Panc1 (cell line): ENCODE data around the gene DDAH2. TPM values are rescaled to one million over a fixed set of nuclear protein-coding genes. Genes with fewer than 3 reads are reported as not detected.

Experiments used
- ATAC-seq: fragments of 200-7000 bp; cut with Tn5 transposase; 2 replicates; pipeline ENCODE4 v1.9.1; 2020; ENCODE audit warnings: mild to moderate bottlenecking, moderate library complexity
- BruUV-seq: library from RNA; stranded (reverse); fragments of 400-500 nt; replicated peaks from 2 replicates; lab custom pipeline; 2021; lab: Mats Ljungman, UMichigan
- CTCF ChIA-PET: fragments of 300-600 bp; sonication (Branson Sonifier 250); formaldehyde crosslinking; loops from one replicate; lab custom pipeline; 2022; ENCODE audit warnings: antibody characterized with exemption; lab: Charles Lee
- POLR2A ChIA-PET: fragments of 300-600 bp; sonication (Branson Sonifier 250); formaldehyde crosslinking; loops from one replicate; lab custom pipeline; 2022; ENCODE audit warnings: antibody characterized with exemption; lab: Charles Lee
- DNase-seq: peaks from one replicate; pipeline ENCODE4 v3.0.0-alpha.2; 2010; ENCODE audit warnings: low read depth, low spot score
- H3K27ac ChIP-seq: 2 replicates; pipeline ENCODE4 v1.5.1; 2011; ENCODE audit warnings: mild to moderate bottlenecking, low read length, inconsistent platforms
- H3K27me3 ChIP-seq: fragments of 200-500 bp; sonication (Bioruptor generic); 2 replicates; pipeline ENCODE4 v1.6.0; 2014; ENCODE audit warnings: low read length, inconsistent platforms; ENCODE audit not compliant: control insufficient read depth, insufficient read depth
- H3K36me3 ChIP-seq: fragments of 200-500 bp; sonication (Bioruptor generic); 2 replicates; pipeline ENCODE4 v1.5.1; 2014; ENCODE audit warnings: inconsistent platforms, mild to moderate bottlenecking, low read length, moderate library complexity; ENCODE audit not compliant: control insufficient read depth, insufficient read depth
- H3K4me1 ChIP-seq: 2 replicates; pipeline ENCODE4 v1.5.1; 2011; ENCODE audit warnings: inconsistent platforms, mild to moderate bottlenecking, low read length, moderate library complexity; ENCODE audit not compliant: control insufficient read depth, insufficient read depth
- H3K4me3 ChIP-seq, 2 experiments: 2 replicates each; pipeline ENCODE4 v1.5.1; 2011 to 2012; ENCODE audit warnings: low read depth in 2 of 2, low read length in 2 of 2, mild to moderate bottlenecking in 2 of 2, inconsistent platforms in 1 of 2, moderate library complexity in 1 of 2
- H3K9me3 ChIP-seq: fragments of 200-500 bp; sonication (Bioruptor generic); 2 replicates; pipeline ENCODE4 v1.5.1; 2014; ENCODE audit warnings: low read depth, mild to moderate bottlenecking, inconsistent platforms, low read length, moderate library complexity; ENCODE audit not compliant: control insufficient read depth, insufficient read depth
- CTCF ChIP-seq: fragments of 450-650 bp; IDR thresholded peaks from 2 replicates; pipeline ENCODE4 v1.5.1; 2017; ENCODE audit warnings: mild to moderate bottlenecking
- POLR2AphosphoS5 ChIP-seq: IDR thresholded peaks from 2 replicates; pipeline ENCODE4 v1.6.1; 2012; ENCODE audit warnings: mild to moderate bottlenecking, low read depth, low read length, moderate library complexity
- REST ChIP-seq, 2 experiments: IDR thresholded peaks; 2 replicates each; pipeline ENCODE4 v1.6.1; 2011 to 2012; ENCODE audit warnings: low read depth in 2 of 2, control low read depth in 1 of 2, low read length in 1 of 2, mild to moderate bottlenecking in 1 of 2, moderate library complexity in 1 of 2; ENCODE audit not compliant: insufficient read depth in 1 of 2
- SIN3A ChIP-seq: IDR thresholded peaks from 2 replicates; pipeline ENCODE4 v1.6.1; 2012; ENCODE audit warnings: low read depth, mild to moderate bottlenecking, low read length, moderate library complexity, borderline replicate concordance; ENCODE audit not compliant: insufficient read depth
- TCF7L2 ChIP-seq: IDR thresholded peaks from 2 replicates; pipeline ENCODE4 v1.6.1; 2011; ENCODE audit warnings: mild to moderate bottlenecking, low read depth, low read length, inconsistent platforms
- in situ Hi-C: cut with HindIII; loops from 2 replicates; pipeline ENCODE4 v1.10.0; 2016; ENCODE audit warnings: low sequenced_read_pairs, low pct_unique_long_range_greater_than_20kb
- intact Hi-C: fragments of 100-400 bp; cut with micrococcal nuclease; formaldehyde crosslinking; loops from one replicate; pipeline ENCODE4 v1.10.0; 2022; ENCODE audit not compliant: unreplicated experiment
- total RNA-seq: library from RNA; stranded (reverse); gene quantifications from one replicate; pipeline ENCODE4 v1.2.1, GENCODE V29; 2021; ENCODE audit not compliant: unreplicated experiment

The DDAH2 gene
- total RNA-seq, 1 experiment from 2014 or later: 104 TPM

- ATAC-seq (no peak), DNase-seq (no peak)
- H3K27ac ChIP-seq: no peak overlapping the region
- H3K4me1 ChIP-seq: no peaks in the 10 kb centered on the region
- in situ Hi-C loops: no loop called here
- H3K27me3 ChIP-seq: no peaks in the 10 kb centered on the region
- no peaks in the 10 kb centered on the region for H3K9me3 ChIP-seq
- POLR2A ChIA-PET: interaction anchor here (0.7 kb wide), 2 partner anchors 21 to 45 kb away, joined by 3 to 9 read pairs; no protein-coding TSS in a partner anchor
- intact Hi-C loops: no loop called here
- CTCF ChIA-PET: interaction anchor here (0.6 kb wide), 1 partner anchor 12 kb away, joined by 3 read pairs; no protein-coding TSS in a partner anchor
- peaks cover 4% of the 10 kb centered on the region; the same call in 1 of the 2 replicates for H3K36me3 ChIP-seq
- H3K4me3 ChIP-seq: no peak overlapping the region
- BruUV-seq: no TSS peak
- TF ChIP-seq POLR2AphosphoS5 (no peak), REST (IDR thresholded peaks at IDR 0.05; ENCODE audit: insufficient read depth in 1 of 2, low read depth in 2 of 2, low read length in 1 of 2) (no peak), CTCF (no peak)
Observed at GRCh38 chr6:31693535-31693934, 35.6 kb downstream of the DDAH2 start.

- in situ Hi-C loops (no loop called here), intact Hi-C loops (no loop called here)
- no TSS peak for BruUV-seq
- H3K36me3 ChIP-seq: peaks cover 6% of the 10 kb centered on the region; the same call in 1 of the 2 replicates
- ATAC-seq (no peak), DNase-seq (no peak)
- H3K27ac ChIP-seq: no peak overlapping the region
- no peaks in the 10 kb centered on the region for H3K27me3 ChIP-seq
- no peaks in the 10 kb centered on the region for H3K9me3 ChIP-seq
- H3K4me1 ChIP-seq: no peaks in the 10 kb centered on the region
- CTCF ChIA-PET: no interaction called here
- H3K4me3 ChIP-seq: no peak overlapping the region
- TF ChIP-seq POLR2AphosphoS5 (no peak), SIN3A (no peak), TCF7L2 (no peak), REST (IDR thresholded peaks at IDR 0.05; ENCODE audit: insufficient read depth in 1 of 2, low read depth in 2 of 2, low read length in 1 of 2) (no peak), CTCF (no peak)
- POLR2A ChIA-PET: interaction anchor here (0.7 kb wide), 1 partner anchor 46 kb away, joined by 3 read pairs; no protein-coding TSS in a partner anchor
Observed at GRCh38 chr6:31692886-31693285, 36.2 kb downstream of the DDAH2 start.
